Mononuclear cell (primary cell): ENCODE data around the gene MEFV. TPM values are rescaled to one million over a fixed set of nuclear protein-coding genes. Genes with fewer than 3 reads are reported as not detected.

ENCODE experiments used
- total RNA-seq: library from RNA; depleted of rRNA; stranded (reverse); fragments of >200 nt; gene quantifications from one replicate; pipeline ENCODE4 v1.2.3, GENCODE V29; 2012

The MEFV gene
- total RNA-seq, 1 donor = 26.7 TPM

Other genes with a start within 250 kb of the MEFV start
- gene CLDN9, start 243.7 kb downstream of the MEFV start, total RNA-seq = not detected
- gene CLDN6, start 238.4 kb downstream of the MEFV start, total RNA-seq = not detected
- gene TNFRSF12A, start 236.3 kb downstream of the MEFV start, total RNA-seq = 8.2 TPM
- gene HCFC1R1, start 232.7 kb downstream of the MEFV start, total RNA-seq = 8.2 TPM
- 8.9 TPM for gene THOC6, start 232.6 kb downstream of the MEFV start, total RNA-seq
- 0.10 TPM for gene BICDL2, start 219.7 kb downstream of the MEFV start, total RNA-seq
- 1.7 TPM for gene MMP25, start 210.1 kb downstream of the MEFV start, total RNA-seq
- 115 TPM for gene IL32, start 191.0 kb downstream of the MEFV start, total RNA-seq
- under 0.01 TPM for gene ZSCAN10, start 157.3 kb downstream of the MEFV start, total RNA-seq
- gene ZNF205, start 144.0 kb downstream of the MEFV start, total RNA-seq = 0.52 TPM
- gene ZNF213, start 121.6 kb downstream of the MEFV start, total RNA-seq = 1.6 TPM
- not detected for gene OR1F1, start 68.4 kb downstream of the MEFV start, total RNA-seq
- 4.5 TPM for gene ZNF200, start 21.5 kb downstream of the MEFV start, total RNA-seq
- gene ZNF263, start 26.9 kb upstream of the MEFV start, total RNA-seq = 49.7 TPM
- 3.7 TPM for gene TIGD7, start 48.8 kb upstream of the MEFV start, total RNA-seq
- gene ZNF75A, start 48.9 kb upstream of the MEFV start, total RNA-seq = 34.8 TPM
- not detected for gene OR2C1, start 99.3 kb upstream of the MEFV start, total RNA-seq
- 8.9 TPM for gene ZSCAN32, start 144.4 kb upstream of the MEFV start, total RNA-seq
- gene ZNF174, start 144.6 kb upstream of the MEFV start, total RNA-seq = 6.0 TPM
- gene ZNF597, start 186.9 kb upstream of the MEFV start, total RNA-seq = 5.6 TPM
- 19.4 TPM for gene NAA60, start 187.0 kb upstream of the MEFV start, total RNA-seq
- not detected for gene C16orf90, start 238.9 kb upstream of the MEFV start, total RNA-seq
- gene CLUAP1, start 244.4 kb upstream of the MEFV start, total RNA-seq = 5.8 TPM